Natural killer cell (primary cell): Measurements from ENCODE around the gene GPR176. TPM values are rescaled to one million over a fixed set of nuclear protein-coding genes. Genes with fewer than 3 reads are reported as not detected.
A peak's percentile ranks its signal among the peaks of the same experiment; 100 is the strongest.

Source experiments
- ATAC-seq, 3 donors: fragments of 150-1000 bp in 2 of 3; fragments of 200-7000 bp in 1 of 3; cut with Tn5 transposase; 1 replicate in 1 of 3; 2 replicates in 2 of 3; pipeline ENCODE4 v1.10.0; 2021; ENCODE audit warnings: mild to moderate bottlenecking in 2 of 3, moderate library complexity in 2 of 3
- DNase-seq, 2 donors: peaks; one replicate each; pipeline versions ENCODE4 v3.0.0 to v3.0.0-alpha.2; 2013 to 2021; ENCODE audit warnings: mixed read lengths in 1 of 2
- H3K27ac ChIP-seq: one replicate; pipeline ENCODE4 v1.5.1; 2013; ENCODE audit warnings: mild to moderate bottlenecking, low read length
- H3K27me3 ChIP-seq: one replicate; pipeline ENCODE4 v1.6.1; 2013; ENCODE audit warnings: low read length; ENCODE audit not compliant: control insufficient read depth, insufficient read depth
- H3K36me3 ChIP-seq: one replicate; pipeline ENCODE4 v1.6.1; 2013; ENCODE audit warnings: low read length; ENCODE audit not compliant: control insufficient read depth, insufficient read depth
- H3K4me1 ChIP-seq: one replicate; pipeline ENCODE4 v1.6.1; 2013; ENCODE audit warnings: low read length; ENCODE audit not compliant: control insufficient read depth, insufficient read depth
- H3K4me3 ChIP-seq: one replicate; pipeline ENCODE4 v1.5.1; 2013; ENCODE audit warnings: low read length
- H3K9me3 ChIP-seq: one replicate; pipeline ENCODE4 v1.6.1; 2013; ENCODE audit warnings: low read length; ENCODE audit not compliant: control insufficient read depth, insufficient read depth
- H3K27ac Mint-ChIP-seq, 2 donors: one replicate each; pipeline ENCODE4 v1.8.0; 2022; ENCODE audit warnings: mild to moderate bottlenecking in 2 of 2, mixed read lengths in 2 of 2, moderate library complexity in 1 of 2
- H3K27me3 Mint-ChIP-seq, 2 donors: one replicate each; pipeline ENCODE4 v1.8.0; 2022; ENCODE audit warnings: low read depth in 2 of 2, mixed read lengths in 2 of 2
- H3K36me3 Mint-ChIP-seq: one replicate; pipeline ENCODE4 v1.8.0; 2022; ENCODE audit warnings: mixed read lengths
- H3K4me1 Mint-ChIP-seq, 2 donors: one replicate each; pipeline ENCODE4 v1.8.0; 2022; ENCODE audit warnings: mixed read lengths in 2 of 2
- H3K4me3 Mint-ChIP-seq: one replicate; pipeline ENCODE4 v1.8.0; 2022; ENCODE audit warnings: mild to moderate bottlenecking, moderate library complexity, mixed read lengths
- H3K9me3 Mint-ChIP-seq, 2 donors: one replicate each; pipeline ENCODE4 v1.8.0; 2022; ENCODE audit warnings: mixed read lengths in 2 of 2
- CTCF ChIP-seq: fragments of 200-600 bp; IDR thresholded peaks from one replicate; pipeline ENCODE4 v1.8.0; 2022; ENCODE audit warnings: antibody characterized with exemption
- WGBS: methylation state at CpG from one replicate; pipeline ENCODE4 v1.1.7; 2013; ENCODE audit warnings: missing lambda C conversion rate; ENCODE audit not compliant: insufficient coverage; 5-methylcytosine and 5-hydroxymethylcytosine counted together
- intact Hi-C: fragments of 100-400 bp; cut with micrococcal nuclease; formaldehyde crosslinking; loops from one replicate; pipeline ENCODE4 v1.14.2; 2022
- total RNA-seq, 4 donors: library from RNA; stranded (reverse); fragments of 120-200 nt in 1 of 4; gene quantifications; one replicate each; pipeline versions ENCODE4 v1.2.3 to v1.2.4, GENCODE V29; 2013 to 2022

Gene GPR176
- total RNA-seq, 3 donors from 2014 or later (not counting 1 experiment from before 2014, with no cell fraction given), result 0.38 TPM; not detected in 2

DNA sequence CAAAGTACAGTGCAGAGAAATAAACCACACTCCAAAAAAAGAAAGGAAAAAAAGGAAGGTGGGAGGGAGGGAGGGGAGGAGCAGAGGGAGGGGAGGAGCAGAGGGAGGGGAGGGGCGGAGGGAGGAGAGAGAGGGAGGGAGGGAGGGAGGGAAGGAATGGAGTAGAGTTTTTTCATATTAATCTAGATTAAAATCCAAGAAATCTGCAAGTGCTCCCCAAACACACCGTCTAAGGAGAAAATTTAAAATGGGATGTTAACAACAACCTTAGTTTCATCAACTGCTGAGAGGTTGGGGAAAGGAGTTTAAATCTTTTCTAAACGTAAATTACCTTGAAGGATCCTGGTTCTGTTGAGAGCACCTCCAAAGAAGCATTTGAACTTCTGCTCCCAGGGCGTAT, 144.0 kb downstream of the GPR176 start:
- no peak for DNase-seq
- no peaks in the 10 kb centered on the region for H3K9me3 ChIP-seq
- TF ChIP-seq CTCF, result no peak
- H3K36me3 Mint-ChIP-seq, result no peaks in the 10 kb centered on the region
- no peak for ATAC-seq
- H3K4me1 Mint-ChIP-seq, result peaks cover 9 to 11% of the 10 kb centered on the region in 2 donors
- peaks cover 3 to 21% of the 10 kb centered on the region in 2 donors for H3K27me3 Mint-ChIP-seq
- no peak overlapping the region for H3K27ac Mint-ChIP-seq
- intact Hi-C loops, result no loop called here
- no peaks in the 10 kb centered on the region for H3K9me3 Mint-ChIP-seq
- H3K4me3 ChIP-seq, result no peak overlapping the region
- no peak overlapping the region for H3K4me3 Mint-ChIP-seq
- H3K4me1 ChIP-seq, result peaks cover 5% of the 10 kb centered on the region
- no peak overlapping the region for H3K27ac ChIP-seq
- H3K27me3 ChIP-seq, result no peaks in the 10 kb centered on the region
- H3K36me3 ChIP-seq, result no peaks in the 10 kb centered on the region
- WGBS, result 90% methylated on average over 2 of the region's 4 CpGs

DNA sequence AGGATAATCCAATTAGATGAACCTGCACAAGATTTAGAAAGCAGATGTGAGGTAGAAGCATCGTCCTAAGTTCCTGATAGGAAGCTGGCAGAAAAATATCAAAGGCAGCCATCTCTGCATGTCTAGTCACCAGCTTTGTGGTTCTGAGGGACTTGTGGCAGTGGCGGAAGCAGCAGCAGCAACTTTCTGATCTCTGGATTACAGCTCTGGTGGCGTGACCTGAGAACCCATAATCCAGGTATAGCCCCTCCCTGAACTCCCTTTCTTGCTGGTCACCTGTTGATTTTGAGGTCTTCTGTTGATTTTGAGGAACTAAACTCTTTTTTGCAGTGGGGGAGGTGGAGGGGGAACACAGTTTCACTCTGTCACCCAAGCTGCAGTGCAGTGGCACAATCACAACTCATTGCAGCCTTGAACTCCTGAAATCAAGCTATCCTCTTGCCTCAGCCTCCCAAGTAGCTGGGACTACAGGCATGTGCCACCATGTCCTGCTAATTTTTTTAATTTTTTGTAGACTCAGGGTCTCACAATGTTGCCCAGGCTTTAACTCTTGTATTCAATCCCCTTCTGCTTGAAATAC, 145.3 kb downstream of the GPR176 start:
- Mint-ChIP-seq H3K4me1 (peaks cover 9 to 11% of the 10 kb centered on the region in 2 donors), H3K27ac (peak overlapping the region in 1 of 2 donors; percentile 44), H3K4me3 (no peak overlapping the region), H3K27me3 (peaks cover 3 to 21% of the 10 kb centered on the region in 2 donors), H3K36me3 (no peaks in the 10 kb centered on the region), H3K9me3 (no peaks in the 10 kb centered on the region)
- peaks cover 5% of the 10 kb centered on the region for H3K4me1 ChIP-seq
- H3K27ac ChIP-seq, result no peak overlapping the region
- peak in 1 of 2 donors; percentile 70 for DNase-seq
- no peak for TF ChIP-seq CTCF
- peak; percentile 63 to 75 (median 64) for ATAC-seq
- H3K4me3 ChIP-seq, result no peak overlapping the region
- H3K9me3 ChIP-seq, result no peaks in the 10 kb centered on the region
- intact Hi-C loops, result no loop called here
- no peaks in the 10 kb centered on the region for H3K27me3 ChIP-seq
- H3K36me3 ChIP-seq, result no peaks in the 10 kb centered on the region
- WGBS, result 12% methylated on average over 3 of the region's 3 CpGs

- H3K4me1 Mint-ChIP-seq, result peaks cover 9 to 11% of the 10 kb centered on the region in 2 donors
- 85% methylated on average over 8 of the region's 8 CpGs for WGBS
- peaks cover 5% of the 10 kb centered on the region for H3K4me1 ChIP-seq
- no peaks in the 10 kb centered on the region for H3K27me3 Mint-ChIP-seq
- no peak overlapping the region for H3K27ac ChIP-seq
- no peak overlapping the region for H3K4me3 ChIP-seq
- no peaks in the 10 kb centered on the region for H3K9me3 ChIP-seq
- intact Hi-C loops, result no loop called here
- H3K27me3 ChIP-seq, result no peaks in the 10 kb centered on the region
- ATAC-seq (no peak), DNase-seq (no peak)
- no peaks in the 10 kb centered on the region for H3K36me3 ChIP-seq
- no peaks in the 10 kb centered on the region for H3K36me3 Mint-ChIP-seq
- no peak overlapping the region for H3K4me3 Mint-ChIP-seq
- no peaks in the 10 kb centered on the region for H3K9me3 Mint-ChIP-seq
- TF ChIP-seq CTCF, result no peak
- peak overlapping the region in 1 of 2 donors; percentile 53 for H3K27ac Mint-ChIP-seq
Measured at GRCh38 chr15:39770748-39771689, 149.0 kb downstream of the GPR176 start.
